WERI-Rb-1 (cell line): ENCODE data around the gene MYZAP.

ENCODE experiments used
- DNase-seq: peaks from one replicate; pipeline ENCODE4 v3.0.0-alpha.2; 2020
- H3K27ac ChIP-seq: fragments of 250-450 bp; sonication (Bioruptor Pico); 2 replicates; pipeline ENCODE4 v1.5.1; 2020; ENCODE audit warnings: mild to moderate bottlenecking, moderate library complexity
- H3K27me3 ChIP-seq: fragments of 250-450 bp; sonication (Bioruptor Pico); 2 replicates; pipeline ENCODE4 v1.5.1; 2021; ENCODE audit warnings: mild to moderate bottlenecking, low read depth, moderate library complexity; ENCODE audit not compliant: insufficient read depth, severe bottlenecking
- H3K36me3 ChIP-seq: fragments of 250-450 bp; sonication (Bioruptor Pico); 2 replicates; pipeline ENCODE4 v1.5.1; 2020; ENCODE audit warnings: mild to moderate bottlenecking, moderate library complexity
- H3K4me3 ChIP-seq: 2 replicates; pipeline ENCODE4 v1.5.1; 2011; ENCODE audit warnings: low read depth, mild to moderate bottlenecking, control low read depth, low read length
- H3K9me3 ChIP-seq: fragments of 250-450 bp; sonication (Bioruptor Pico); 2 replicates; pipeline ENCODE4 v1.5.1; 2021; ENCODE audit warnings: mild to moderate bottlenecking, moderate library complexity; ENCODE audit not compliant: severe bottlenecking
- CTCF ChIP-seq: IDR thresholded peaks from 2 replicates; pipeline ENCODE4 v1.5.1; 2011; ENCODE audit warnings: low read depth, mild to moderate bottlenecking, control low read depth, inconsistent platforms, low read length

MYZAP gene

GRCh38 chr15:57686657-57687056 lies 95.0 kb downstream of the MYZAP start:
- H3K4me3 ChIP-seq, result no peak overlapping the region
- no peaks in the 10 kb centered on the region for H3K9me3 ChIP-seq
- no peak for DNase-seq
- TF ChIP-seq CTCF, result no peak
- no peaks in the 10 kb centered on the region for H3K36me3 ChIP-seq
- H3K27me3 ChIP-seq, result no peaks in the 10 kb centered on the region
- H3K27ac ChIP-seq, result no peak overlapping the region

GRCh38 chr15:57690341-57690966 lies 98.8 kb downstream of the MYZAP start:
- Histone ChIP-seq H3K9me3 (no peaks in the 10 kb centered on the region), H3K36me3 (no peaks in the 10 kb centered on the region)
- DNase-seq, result no peak

GRCh38 chr15:57691082-57691481 lies 99.4 kb downstream of the MYZAP start:
- H3K4me3 ChIP-seq, result no peak overlapping the region
- no peaks in the 10 kb centered on the region for H3K36me3 ChIP-seq
- H3K27me3 ChIP-seq, result no peaks in the 10 kb centered on the region
- no peaks in the 10 kb centered on the region for H3K9me3 ChIP-seq
- no peak overlapping the region for H3K27ac ChIP-seq
- no peak for DNase-seq
- no peak for TF ChIP-seq CTCF

More at GRCh38 chr15:57690341-57690966, 98.8 kb downstream of the MYZAP start:
- no peak for TF ChIP-seq CTCF
- H3K27me3 ChIP-seq, result no peaks in the 10 kb centered on the region
- H3K4me3 ChIP-seq, result no peak overlapping the region
- H3K27ac ChIP-seq, result no peak overlapping the region

GRCh38 chr15:57692709-57693108 lies 101.0 kb downstream of the MYZAP start:
- Histone ChIP-seq H3K27ac (no peak overlapping the region), H3K27me3 (no peaks in the 10 kb centered on the region), H3K36me3 (no peaks in the 10 kb centered on the region), H3K9me3 (no peaks in the 10 kb centered on the region), H3K4me3 (no peak overlapping the region)
- DNase-seq, result no peak
- TF ChIP-seq CTCF, result no peak

GRCh38 chr15:57694279-57694678 lies 102.6 kb downstream of the MYZAP start:
- Histone ChIP-seq H3K4me3 (no peak overlapping the region), H3K9me3 (no peaks in the 10 kb centered on the region), H3K27me3 (no peaks in the 10 kb centered on the region), H3K36me3 (no peaks in the 10 kb centered on the region), H3K27ac (no peak overlapping the region)
- TF ChIP-seq CTCF, result no peak
- no peak for DNase-seq

GRCh38 chr15:57696146-57696545 lies 104.4 kb downstream of the MYZAP start:
- H3K4me3 ChIP-seq, result no peak overlapping the region
- no peaks in the 10 kb centered on the region for H3K27me3 ChIP-seq
- no peak overlapping the region for H3K27ac ChIP-seq
- TF ChIP-seq CTCF, result no peak
- H3K9me3 ChIP-seq, result no peaks in the 10 kb centered on the region
- DNase-seq, result no peak
- no peaks in the 10 kb centered on the region for H3K36me3 ChIP-seq
